Panc1 (cell line): ENCODE results near the gene KCNQ1OT1.

Experiments
- POLR2AphosphoS5 ChIP-seq: IDR thresholded peaks from 2 replicates; pipeline ENCODE4 v1.6.1; 2012; ENCODE audit warnings: mild to moderate bottlenecking, low read depth, low read length, moderate library complexity
- TF ChIP-seq, protein P1 (sequence below): fragments of 450-650 bp; IDR thresholded peaks from 2 replicates; pipeline ENCODE4 v1.5.1; 2017; ENCODE audit warnings: mild to moderate bottlenecking

DNA sequence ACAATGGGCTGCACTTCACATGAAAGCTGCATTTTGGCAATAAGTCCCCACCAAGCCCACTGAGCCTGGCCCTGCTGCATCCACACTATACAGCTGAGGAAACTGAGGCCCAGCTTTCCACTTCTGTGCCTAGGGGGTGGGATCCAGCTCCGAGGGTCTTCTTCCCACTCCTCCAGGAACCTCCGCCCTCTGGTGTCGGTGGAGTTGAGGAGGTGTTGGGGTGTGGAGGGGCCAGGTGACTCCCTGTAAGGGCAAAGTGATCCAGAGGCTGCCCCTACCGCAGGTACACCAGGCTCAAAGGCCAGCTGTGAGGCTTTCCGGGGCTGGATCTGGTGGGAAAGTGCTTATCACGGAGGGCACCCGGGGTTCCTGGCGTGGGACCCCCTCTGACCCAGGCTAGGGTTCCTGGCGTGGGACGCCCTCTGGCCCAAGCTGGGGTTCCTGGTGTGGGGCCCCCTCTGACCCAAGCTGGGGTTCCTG lies 130.0 kb downstream of the KCNQ1OT1 start:
- no peak for TF ChIP-seq POLR2AphosphoS5
- TF ChIP-seq, protein P1, sequence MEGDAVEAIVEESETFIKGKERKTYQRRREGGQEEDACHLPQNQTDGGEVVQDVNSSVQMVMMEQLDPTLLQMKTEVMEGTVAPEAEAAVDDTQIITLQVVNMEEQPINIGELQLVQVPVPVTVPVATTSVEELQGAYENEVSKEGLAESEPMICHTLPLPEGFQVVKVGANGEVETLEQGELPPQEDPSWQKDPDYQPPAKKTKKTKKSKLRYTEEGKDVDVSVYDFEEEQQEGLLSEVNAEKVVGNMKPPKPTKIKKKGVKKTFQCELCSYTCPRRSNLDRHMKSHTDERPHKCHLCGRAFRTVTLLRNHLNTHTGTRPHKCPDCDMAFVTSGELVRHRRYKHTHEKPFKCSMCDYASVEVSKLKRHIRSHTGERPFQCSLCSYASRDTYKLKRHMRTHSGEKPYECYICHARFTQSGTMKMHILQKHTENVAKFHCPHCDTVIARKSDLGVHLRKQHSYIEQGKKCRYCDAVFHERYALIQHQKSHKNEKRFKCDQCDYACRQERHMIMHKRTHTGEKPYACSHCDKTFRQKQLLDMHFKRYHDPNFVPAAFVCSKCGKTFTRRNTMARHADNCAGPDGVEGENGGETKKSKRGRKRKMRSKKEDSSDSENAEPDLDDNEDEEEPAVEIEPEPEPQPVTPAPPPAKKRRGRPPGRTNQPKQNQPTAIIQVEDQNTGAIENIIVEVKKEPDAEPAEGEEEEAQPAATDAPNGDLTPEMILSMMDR, result no peak
